Neural cell (in vitro differentiated cells): ENCODE measurements around the gene SPRYD4.

Experiments used
- CTCF ChIP-seq: fragments of 450-650 bp; IDR thresholded peaks from 2 replicates; pipeline ENCODE4 v1.5.1; 2014; ENCODE audit warnings: antibody characterized with exemption, mild to moderate bottlenecking, moderate library complexity; ENCODE audit not compliant: poor library complexity, severe bottlenecking
- EP300 ChIP-seq: fragments of 450-650 bp; conservative IDR thresholded peaks from 2 replicates; pipeline ENCODE4 v1.6.1; 2014; ENCODE audit warnings: antibody characterized with exemption, mild to moderate bottlenecking, moderate library complexity; ENCODE audit not compliant: poor library complexity, severe bottlenecking
- EZH2 ChIP-seq: fragments of 200-600, 300-800 bp; shearing (Covaris generic), sonication (generic); IDR thresholded peaks from 2 replicates; pipeline ENCODE4 v1.6.1; 2014; ENCODE audit warnings: antibody characterized with exemption, low read length, borderline replicate concordance, mild to moderate bottlenecking; ENCODE audit not compliant: insufficient read depth, poor library complexity, severe bottlenecking
- MXI1 ChIP-seq: fragments of 450-650 bp; conservative IDR thresholded peaks from 2 replicates; pipeline ENCODE4 v1.6.1; 2014; ENCODE audit warnings: antibody characterized with exemption, mild to moderate bottlenecking; ENCODE audit not compliant: poor library complexity, severe bottlenecking
- POLR2AphosphoS5 ChIP-seq: IDR thresholded peaks from 2 replicates; pipeline ENCODE4 v1.6.1; 2012
- RAD21 ChIP-seq: fragments of 450-650 bp; conservative IDR thresholded peaks from 2 replicates; pipeline ENCODE4 v1.6.1; 2014; ENCODE audit warnings: antibody characterized with exemption, mild to moderate bottlenecking, moderate library complexity
- REST ChIP-seq: IDR thresholded peaks from 2 replicates; pipeline ENCODE4 v1.6.1; 2012; ENCODE audit warnings: borderline replicate concordance
- SMC3 ChIP-seq: fragments of 450-650 bp; conservative IDR thresholded peaks from 2 replicates; pipeline ENCODE4 v1.6.1; 2014; ENCODE audit warnings: antibody characterized with exemption, mild to moderate bottlenecking, moderate library complexity; ENCODE audit not compliant: poor library complexity
- TAF1 ChIP-seq: IDR thresholded peaks from 2 replicates; pipeline ENCODE4 v1.6.1; 2012; ENCODE audit warnings: low read depth

GRCh38 chr12:56454557-56454956 is 13.8 kb upstream of the SPRYD4 start, which contains the start of gene MIP:
- TF ChIP-seq CTCF (no peak), EZH2 (no peak), RAD21 (no peak), EP300 (no peak), TAF1 (no peak), POLR2AphosphoS5 (no peak), MXI1 (no peak), REST (no peak), SMC3 (no peak)
